Colonic mucosa (tissue), 4 donors: ENCODE data around the gene ART5. TPM values are rescaled to one million over a fixed set of nuclear protein-coding genes. Genes with fewer than 3 reads are reported as not detected.
"Not testable (repeated sequence)": the region's sequence is repeated elsewhere in the genome, so short reads cannot be mapped to it uniquely, and the experiment has no call there.

Experiments used
- DNase-seq: peaks from one replicate; pipeline ENCODE4 v3.0.0-alpha.2; 2020
- H3K27ac ChIP-seq: fragments of 200-600 bp; one replicate; pipeline ENCODE4 v1.8.0; 2021
- H3K27me3 ChIP-seq: fragments of 200-600 bp; one replicate; pipeline ENCODE4 v1.8.0; 2021
- H3K36me3 ChIP-seq: fragments of 200-600 bp; one replicate; pipeline ENCODE4 v1.8.0; 2021
- H3K4me1 ChIP-seq: fragments of 200-600 bp; one replicate; pipeline ENCODE4 v1.8.0; 2021; ENCODE audit warnings: mild to moderate bottlenecking
- H3K4me3 ChIP-seq: fragments of 200-600 bp; one replicate; pipeline ENCODE4 v1.8.0; 2021
- H3K9ac ChIP-seq, 2 donors: one replicate each; pipeline ENCODE4 v1.7.0; 2013; ENCODE audit warnings: control low read depth in 2 of 2, low read depth in 2 of 2, low read length in 2 of 2
- H3K9me3 ChIP-seq: fragments of 200-600 bp; one replicate; pipeline ENCODE4 v1.8.0; 2021
- intact Hi-C: fragments of 100-400 bp; cut with DNase I; formaldehyde crosslinking; loops from one replicate; pipeline ENCODE4 v1.14.1; 2022
- total RNA-seq, 2 donors: library from RNA; stranded (reverse); fragmentation: NEBNext Ultra II Directional in 1 of 2; extraction: Animal tissue kit (Norgen Biotek cat#: 25700) in 1 of 2; gene quantifications; one replicate each; pipeline ENCODE4 v1.2.1, GENCODE V29; 2021
- TF ChIP-seq, protein P1 (sequence below): fragments of 200-600 bp; IDR thresholded peaks from one replicate; pipeline ENCODE4 v1.8.0; 2022; ENCODE audit warnings: antibody characterized with exemption, mild to moderate bottlenecking
- donor health status: healthy.
- donor health status: DM: no; HTN: no; CAD: no.
- donor health status: DM: no; HTN: no; CAD: no.

The ART5 gene
- total RNA-seq, 2 donors from 2014 or later, result not detected

DNA sequence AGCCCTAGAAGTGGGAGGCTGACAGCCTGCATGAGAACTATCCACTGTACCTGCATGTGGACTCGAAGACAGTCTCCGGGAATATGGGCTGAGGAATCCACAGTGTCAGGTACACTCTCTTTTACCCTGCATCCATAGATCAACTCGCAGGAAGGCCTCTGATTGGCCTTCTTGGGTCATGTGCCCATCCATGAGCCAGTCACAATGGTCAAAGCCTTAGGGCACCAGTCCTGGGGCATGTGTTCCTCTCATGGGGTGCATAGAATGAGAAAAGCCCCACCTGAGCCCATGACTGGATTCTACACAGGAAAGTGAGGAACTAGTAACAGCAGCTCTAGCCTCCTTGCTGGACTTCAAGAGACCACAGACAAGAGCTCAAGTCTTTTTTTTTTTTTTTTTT, 13.8 kb upstream of the ART5 start:
- Histone ChIP-seq H3K9ac (no peak overlapping the region), H3K36me3 (no peaks in the 10 kb centered on the region), H3K4me1 (no peaks in the 10 kb centered on the region), H3K9me3 (no peaks in the 10 kb centered on the region), H3K27me3 (no peaks in the 10 kb centered on the region), H3K27ac (no peak overlapping the region), H3K4me3 (no peak overlapping the region)
- no peak for DNase-seq
- intact Hi-C loops, result no loop called here
- TF ChIP-seq, protein P1, sequence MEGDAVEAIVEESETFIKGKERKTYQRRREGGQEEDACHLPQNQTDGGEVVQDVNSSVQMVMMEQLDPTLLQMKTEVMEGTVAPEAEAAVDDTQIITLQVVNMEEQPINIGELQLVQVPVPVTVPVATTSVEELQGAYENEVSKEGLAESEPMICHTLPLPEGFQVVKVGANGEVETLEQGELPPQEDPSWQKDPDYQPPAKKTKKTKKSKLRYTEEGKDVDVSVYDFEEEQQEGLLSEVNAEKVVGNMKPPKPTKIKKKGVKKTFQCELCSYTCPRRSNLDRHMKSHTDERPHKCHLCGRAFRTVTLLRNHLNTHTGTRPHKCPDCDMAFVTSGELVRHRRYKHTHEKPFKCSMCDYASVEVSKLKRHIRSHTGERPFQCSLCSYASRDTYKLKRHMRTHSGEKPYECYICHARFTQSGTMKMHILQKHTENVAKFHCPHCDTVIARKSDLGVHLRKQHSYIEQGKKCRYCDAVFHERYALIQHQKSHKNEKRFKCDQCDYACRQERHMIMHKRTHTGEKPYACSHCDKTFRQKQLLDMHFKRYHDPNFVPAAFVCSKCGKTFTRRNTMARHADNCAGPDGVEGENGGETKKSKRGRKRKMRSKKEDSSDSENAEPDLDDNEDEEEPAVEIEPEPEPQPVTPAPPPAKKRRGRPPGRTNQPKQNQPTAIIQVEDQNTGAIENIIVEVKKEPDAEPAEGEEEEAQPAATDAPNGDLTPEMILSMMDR, result no peak

DNA sequence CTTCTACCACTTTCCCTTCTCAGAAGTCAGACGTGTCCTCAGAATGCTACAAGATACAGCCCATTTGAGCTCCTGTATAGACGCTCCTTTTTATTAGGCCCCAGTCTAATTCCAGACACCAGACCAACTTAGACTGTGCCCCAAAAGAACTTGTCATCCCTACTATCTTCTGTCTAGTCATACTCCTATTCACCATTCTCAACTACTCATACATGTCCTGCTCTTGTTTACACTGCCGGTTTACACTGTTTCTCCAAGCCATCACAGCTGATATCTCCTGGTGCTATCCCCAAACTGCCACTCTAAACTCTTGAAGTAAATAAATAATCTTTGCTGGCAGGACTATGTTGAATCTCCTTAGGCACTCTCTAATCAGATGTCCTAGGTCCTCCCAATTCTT, 10.7 kb upstream of the ART5 start:
- intact Hi-C loops, H3K36me3 ChIP-seq, H3K9ac ChIP-seq, H3K4me3 ChIP-seq, H3K27ac ChIP-seq, H3K27me3 ChIP-seq, H3K4me1 ChIP-seq, DNase-seq, H3K9me3 ChIP-seq: not testable (repeated sequence)

DNA sequence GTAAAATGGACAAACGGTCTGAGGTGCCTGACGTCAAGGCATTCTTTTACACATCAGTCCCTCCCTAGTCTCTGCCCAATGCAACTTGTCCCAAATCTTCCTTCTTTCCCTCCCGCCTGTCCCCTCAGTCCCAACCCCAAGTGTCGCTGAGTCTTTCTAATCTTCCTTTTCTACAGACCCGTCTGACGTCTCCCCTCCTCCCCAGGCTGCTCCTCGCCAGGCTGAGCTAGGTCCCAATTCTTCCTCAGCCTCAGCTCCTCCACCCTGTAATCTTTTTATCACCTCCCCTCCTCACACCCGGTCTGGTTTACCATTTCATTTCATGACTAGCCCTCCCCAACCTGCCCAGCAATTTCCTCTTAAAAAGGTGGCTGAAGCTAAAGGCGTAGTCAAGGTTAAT, 7.6 kb upstream of the ART5 start:
- H3K4me1 ChIP-seq, intact Hi-C loops, H3K27me3 ChIP-seq, H3K9ac ChIP-seq, H3K4me3 ChIP-seq, DNase-seq, H3K36me3 ChIP-seq, H3K9me3 ChIP-seq, H3K27ac ChIP-seq: not testable (repeated sequence)

- H3K9me3 ChIP-seq, H3K27ac ChIP-seq, H3K36me3 ChIP-seq, DNase-seq, H3K4me3 ChIP-seq, H3K4me1 ChIP-seq, H3K9ac ChIP-seq, H3K27me3 ChIP-seq, intact Hi-C loops: not testable (repeated sequence)
These were observed 7.1 kb upstream of the ART5 start for GRCh38 chr11:3648843-3649242.

GRCh38 chr11:3645552-3645951, 3.8 kb upstream of the ART5 start:
- Histone ChIP-seq H3K4me1 (no peaks in the 10 kb centered on the region), H3K27me3 (peaks cover 16% of the 10 kb centered on the region), H3K9me3 (no peaks in the 10 kb centered on the region), H3K36me3 (no peaks in the 10 kb centered on the region), H3K9ac (no peak overlapping the region), H3K27ac (no peak overlapping the region), H3K4me3 (no peak overlapping the region)
- TF ChIP-seq, protein P1, result no peak
- intact Hi-C loops, result no loop called here
- DNase-seq, result no peak

- no peak for DNase-seq
- intact Hi-C loops, result no loop called here
- H3K9ac ChIP-seq, result no peak within 1 kb of the TSS
These were observed 3.0 kb upstream of the ART5 start, which contains the start of gene ART1 for GRCh38 chr11:3644817-3645235. TSS of gene ART1 (plus strand) at chr11:3645128. CDS start at chr11:3659214, 14,086 bp downstream.

GRCh38 chr11:3643102-3643546, 1.3 kb upstream of the ART5 start:
- H3K9ac ChIP-seq, intact Hi-C loops, H3K27ac ChIP-seq, H3K36me3 ChIP-seq, DNase-seq, H3K4me3 ChIP-seq, H3K4me1 ChIP-seq, H3K9me3 ChIP-seq: not testable (repeated sequence)
- peaks cover 16% of the 10 kb centered on the region for H3K27me3 ChIP-seq

More at GRCh38 chr11:3644817-3645235, 3.0 kb upstream of the ART5 start, which contains the start of gene ART1:
- Histone ChIP-seq H3K27me3 (peaks cover 16% of the 10 kb centered on the region), H3K36me3 (no peaks in the 10 kb centered on the region), H3K4me3 (no peak within 1 kb of the TSS), H3K27ac (no peak within 1 kb of the TSS), H3K4me1 (no peaks in the 10 kb centered on the region), H3K9me3 (no peaks in the 10 kb centered on the region)
- TF ChIP-seq, protein P1, result no peak
